Sigmoid colon (tissue), 4 donors: ENCODE results near the gene PSMD7.

Experiments
- POLR2A ChIP-seq, 2 donors: fragments of 450-650 bp; IDR thresholded peaks; one replicate each; pipeline ENCODE4 v1.6.1; 2016; ENCODE audit warnings: antibody characterized with exemption in 2 of 2, mild to moderate bottlenecking in 2 of 2, moderate library complexity in 2 of 2
- POLR2AphosphoS5 ChIP-seq, 4 donors: sonication (generic); formaldehyde crosslinking; IDR thresholded peaks; one replicate each; pipeline ENCODE4 v1.6.1; 2017; ENCODE audit warnings: antibody characterized with exemption in 4 of 4
- TF ChIP-seq, protein P1 (sequence below), 4 experiments: fragments of 450-650 bp in 3 of 4; fragments of 200-600 bp in 1 of 4; IDR thresholded peaks; one replicate each; pipeline ENCODE4 v1.5.1; 2016 to 2019; ENCODE audit warnings: antibody characterized with exemption in 4 of 4, mild to moderate bottlenecking in 3 of 4, moderate library complexity in 2 of 4

DNA sequence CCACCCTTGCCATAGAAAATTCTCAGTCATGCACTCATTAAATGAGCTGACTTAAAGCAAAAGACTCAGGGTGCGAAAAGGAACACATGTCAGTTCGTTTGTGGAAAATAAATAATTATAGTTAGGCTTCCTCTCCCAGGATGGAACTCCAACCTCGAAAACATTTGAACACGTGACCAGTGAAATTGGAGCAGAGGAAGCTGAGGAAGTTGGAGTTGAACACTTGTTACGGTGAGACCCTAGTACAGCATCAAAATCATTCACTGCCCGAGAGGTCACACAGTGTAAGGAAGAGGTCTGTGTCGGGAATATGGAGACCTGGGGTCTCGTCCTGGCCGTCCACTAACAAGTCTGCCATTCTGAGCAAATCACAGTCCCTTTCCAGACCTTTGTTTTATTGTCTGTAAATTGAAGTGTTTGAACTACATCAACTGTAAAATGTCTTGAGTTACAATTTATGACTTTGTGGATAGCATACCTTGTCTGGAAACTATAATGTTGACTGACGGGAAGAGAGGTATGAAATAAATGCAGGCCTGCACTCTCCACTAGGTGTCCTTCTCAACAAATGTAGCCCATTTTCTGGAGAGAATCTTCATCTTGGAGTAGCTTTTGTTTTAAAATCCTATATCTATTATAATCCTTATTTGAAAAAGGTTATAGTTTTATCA, 7.7 kb downstream of the PSMD7 start:
- TF ChIP-seq POLR2AphosphoS5 (IDR thresholded peaks at IDR 0.05), result no peak
- TF ChIP-seq, protein P1, sequence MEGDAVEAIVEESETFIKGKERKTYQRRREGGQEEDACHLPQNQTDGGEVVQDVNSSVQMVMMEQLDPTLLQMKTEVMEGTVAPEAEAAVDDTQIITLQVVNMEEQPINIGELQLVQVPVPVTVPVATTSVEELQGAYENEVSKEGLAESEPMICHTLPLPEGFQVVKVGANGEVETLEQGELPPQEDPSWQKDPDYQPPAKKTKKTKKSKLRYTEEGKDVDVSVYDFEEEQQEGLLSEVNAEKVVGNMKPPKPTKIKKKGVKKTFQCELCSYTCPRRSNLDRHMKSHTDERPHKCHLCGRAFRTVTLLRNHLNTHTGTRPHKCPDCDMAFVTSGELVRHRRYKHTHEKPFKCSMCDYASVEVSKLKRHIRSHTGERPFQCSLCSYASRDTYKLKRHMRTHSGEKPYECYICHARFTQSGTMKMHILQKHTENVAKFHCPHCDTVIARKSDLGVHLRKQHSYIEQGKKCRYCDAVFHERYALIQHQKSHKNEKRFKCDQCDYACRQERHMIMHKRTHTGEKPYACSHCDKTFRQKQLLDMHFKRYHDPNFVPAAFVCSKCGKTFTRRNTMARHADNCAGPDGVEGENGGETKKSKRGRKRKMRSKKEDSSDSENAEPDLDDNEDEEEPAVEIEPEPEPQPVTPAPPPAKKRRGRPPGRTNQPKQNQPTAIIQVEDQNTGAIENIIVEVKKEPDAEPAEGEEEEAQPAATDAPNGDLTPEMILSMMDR (IDR thresholded peaks at IDR 0.05), result no peak
- TF ChIP-seq POLR2A (IDR thresholded peaks at IDR 0.05), result no peak
